ENCODE data around the gene LILRB4.
"Not testable (repeated sequence)": the region's sequence is repeated elsewhere in the genome, so short reads cannot be mapped to it uniquely, and the experiment has no call there.

Gene LILRB4

DNA sequence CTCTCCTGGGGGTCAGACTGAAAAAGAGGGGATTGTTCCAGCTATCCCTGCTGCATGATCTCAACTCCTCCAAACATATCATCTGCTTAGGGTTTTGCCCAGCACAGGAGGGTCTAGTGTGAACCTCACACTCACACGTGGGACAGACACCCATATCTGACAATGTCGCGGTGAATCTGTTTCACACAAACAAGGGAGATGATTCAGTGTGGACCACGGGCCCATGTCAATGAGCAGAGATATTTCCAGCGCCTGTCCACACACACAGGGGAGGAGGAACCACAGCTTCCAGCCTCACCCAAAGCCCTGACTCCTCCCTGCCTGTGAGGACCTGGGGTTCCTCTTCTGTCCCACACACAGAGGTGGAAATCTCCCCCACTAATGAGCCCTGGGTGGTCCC is 31.9 kb downstream of the LILRB4 start:
- DNase-seq (ENCODE audit: low spot score), result no peak

DNA sequence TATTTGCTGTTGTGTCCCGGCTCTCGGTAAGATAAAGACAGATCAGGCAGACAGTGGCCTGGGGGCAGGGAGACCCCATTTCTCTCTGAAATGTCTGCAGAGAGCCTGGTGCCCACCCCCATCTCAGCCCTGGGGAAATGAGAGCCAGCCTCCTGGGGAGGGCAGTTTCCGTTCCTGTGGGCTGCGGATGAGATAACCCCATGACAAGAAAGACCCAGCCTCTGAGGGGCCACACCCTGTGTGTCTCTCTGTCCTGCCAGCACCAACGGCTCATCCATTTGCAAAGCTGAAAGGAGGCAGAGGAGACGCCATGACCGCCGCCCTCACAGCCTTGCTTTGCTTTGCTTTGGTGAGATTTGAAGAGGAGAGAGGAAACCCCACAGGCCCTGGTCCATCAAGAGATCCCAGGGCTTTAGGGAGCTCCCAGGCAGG is 33.3 kb downstream of the LILRB4 start:
- DNase-seq (ENCODE audit: low spot score), result no peak

GRCh38 chr19:54696766-54697165 is 34.0 kb downstream of the LILRB4 start:
- no peak for DNase-seq (ENCODE audit: low spot score)

DNA sequence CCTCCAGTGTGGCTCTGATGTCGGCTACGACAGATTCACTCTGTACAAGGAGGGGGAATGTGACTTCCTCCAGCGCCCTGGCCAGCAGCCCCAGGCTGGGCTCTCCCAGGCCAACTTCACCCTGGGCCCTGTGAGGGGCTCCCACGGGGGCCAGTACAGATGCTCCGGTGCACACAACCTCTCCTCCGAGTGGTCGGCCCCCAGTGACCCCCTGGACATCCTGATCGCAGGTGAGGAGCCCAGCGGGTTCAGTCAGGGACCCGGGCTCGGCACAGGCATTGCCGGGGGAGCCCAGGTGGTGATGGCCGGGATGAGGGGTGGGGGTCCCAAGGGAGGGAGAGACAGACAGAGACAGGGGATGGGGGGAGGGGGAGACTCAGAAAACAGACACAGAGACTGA is 34.9 kb downstream of the LILRB4 start:
- not testable (repeated sequence) for DNase-seq (ENCODE audit: low spot score)

DNA sequence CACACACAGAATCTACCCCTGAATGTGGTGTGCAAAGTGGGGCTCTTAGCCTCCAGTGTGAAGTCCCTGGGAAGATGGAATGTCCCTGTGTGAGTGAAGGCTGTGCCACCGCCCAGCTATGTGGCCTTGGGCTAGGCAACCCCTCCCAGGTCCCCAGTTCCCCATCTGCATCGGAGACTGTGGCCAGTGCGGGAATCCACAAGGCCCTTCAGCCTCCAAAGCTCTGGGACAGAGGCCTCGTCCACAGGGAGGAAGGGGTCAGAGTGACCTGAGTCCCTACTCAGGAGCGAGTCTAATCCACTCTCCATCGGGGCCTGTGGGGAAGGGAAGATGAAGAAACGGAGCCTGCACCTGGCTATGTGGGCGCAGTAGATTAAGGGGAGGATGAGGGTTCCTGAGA is 42.1 kb downstream of the LILRB4 start:
- no peak for DNase-seq (ENCODE audit: low spot score)

DNA sequence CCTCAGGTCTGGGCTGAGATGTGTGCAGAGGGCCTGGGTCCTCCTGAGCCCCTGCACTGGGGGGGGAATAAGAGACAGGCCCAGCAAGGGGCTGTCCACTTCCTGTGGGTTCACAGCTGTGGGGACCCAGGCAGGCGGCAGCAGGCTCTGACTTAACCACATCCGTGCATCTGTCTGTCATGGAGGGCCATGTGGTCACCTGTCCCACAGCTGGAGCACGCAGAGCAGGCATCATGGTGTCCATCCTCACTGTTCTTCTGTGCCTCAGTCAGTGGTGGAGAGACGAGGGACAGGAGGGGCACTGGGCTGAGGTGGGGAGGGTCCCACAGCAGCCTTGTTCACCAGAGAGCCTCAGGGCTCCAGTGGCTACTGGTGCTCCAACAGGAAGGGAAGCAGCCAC is 45.2 kb downstream of the LILRB4 start:
- DNase-seq (ENCODE audit: low spot score), result no peak

DNA sequence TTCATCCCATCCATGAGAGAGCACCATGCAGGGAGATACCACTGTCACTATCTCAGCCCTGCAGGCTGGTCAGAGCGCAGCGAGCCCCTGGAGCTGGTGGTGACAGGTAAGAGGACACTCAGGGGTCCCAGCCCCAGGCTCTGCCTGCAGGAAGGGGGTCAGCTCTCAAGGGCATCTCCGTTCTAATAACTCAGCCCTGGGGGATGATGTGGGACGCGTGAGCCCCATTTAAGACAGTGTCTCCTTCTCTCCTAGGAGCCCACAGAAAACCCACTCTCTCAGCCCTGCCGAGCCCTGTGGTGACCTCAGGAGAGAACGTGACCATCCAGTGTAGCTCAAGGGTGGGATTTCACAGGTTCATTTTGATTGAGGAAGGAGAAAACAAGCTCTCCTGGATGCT is 46.0 kb downstream of the LILRB4 start:
- no peak for DNase-seq (ENCODE audit: low spot score)

- DNase-seq (ENCODE audit: low spot score), result no peak
These were observed 46.6 kb downstream of the LILRB4 start for GRCh38 chr19:54709212-54709948.

DNA sequence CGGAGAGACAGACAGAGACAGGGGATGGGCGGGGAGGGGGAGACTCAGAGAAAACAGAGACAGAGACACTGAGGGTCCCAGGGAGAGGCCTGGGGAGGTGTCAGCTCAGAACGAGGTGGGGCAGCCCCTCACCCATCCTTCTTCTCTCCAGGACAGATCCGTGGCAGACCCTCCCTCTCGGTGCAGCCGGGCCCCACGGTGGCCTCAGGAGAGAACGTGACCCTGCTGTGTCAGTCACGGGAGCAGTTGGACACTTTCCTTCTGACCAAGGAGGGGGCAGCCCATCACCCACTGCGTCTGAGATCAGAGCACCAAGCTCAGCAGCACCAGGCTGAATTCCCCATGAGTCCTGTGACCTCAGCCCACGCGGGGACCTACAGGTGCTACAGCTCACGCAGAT is 47.2 kb downstream of the LILRB4 start:
- DNase-seq (ENCODE audit: low spot score), result not testable (repeated sequence)

Measured in D341Med (cell line).